Neural progenitor cell (in vitro differentiated cells): ENCODE measurements around the gene STAP1. TPM values are rescaled to one million over a fixed set of nuclear protein-coding genes. Genes with fewer than 3 reads are reported as not detected.

Experiments used
- DNase-seq: peaks from one replicate; pipeline ENCODE4 v3.0.0-alpha.2; 2016; ENCODE audit warnings: low spot score
- H2AFZ ChIP-seq: fragments of 200-600 bp; sonication (generic); replicated peaks from 2 replicates; pipeline ENCODE4 v1.6.1; 2016; ENCODE audit warnings: antibody characterized with exemption
- H3F3A ChIP-seq: fragments of 200-600 bp; sonication (generic); 2 replicates; pipeline ENCODE4 v1.6.1; 2016; ENCODE audit warnings: antibody characterized with exemption, low read depth
- H3K27ac ChIP-seq: fragments of 200-600 bp; sonication (generic); 2 replicates; pipeline ENCODE4 v1.5.1; 2016; ENCODE audit warnings: mild to moderate bottlenecking
- H3K27me3 ChIP-seq: fragments of 200-600 bp; sonication (generic); 2 replicates; pipeline ENCODE4 v1.6.1; 2016; ENCODE audit warnings: mild to moderate bottlenecking, moderate library complexity
- H3K36me3 ChIP-seq: fragments of 200-600 bp; sonication (generic); 2 replicates; pipeline ENCODE4 v1.5.1; 2016
- H3K4me1 ChIP-seq: fragments of 200-600 bp; sonication (generic); 2 replicates; pipeline ENCODE4 v1.6.1; 2016; ENCODE audit warnings: mixed run types
- H3K4me2 ChIP-seq: fragments of 200-600 bp; sonication (generic); 2 replicates; pipeline ENCODE4 v1.6.1; 2016
- H3K4me3 ChIP-seq: fragments of 200-600 bp; sonication (generic); 2 replicates; pipeline ENCODE4 v1.5.1; 2016
- H3K79me2 ChIP-seq: fragments of 200-600 bp; sonication (generic); 2 replicates; pipeline ENCODE4 v1.6.1; 2016; ENCODE audit warnings: low read depth
- H3K9ac ChIP-seq: fragments of 200-600 bp; sonication (generic); 2 replicates; pipeline ENCODE4 v1.6.1; 2016
- H3K9me3 ChIP-seq: fragments of 200-600 bp; sonication (generic); 2 replicates; pipeline ENCODE4 v1.5.1; 2016; ENCODE audit warnings: low read depth
- H4K20me1 ChIP-seq: fragments of 200-600 bp; sonication (generic); 2 replicates; pipeline ENCODE4 v1.6.1; 2016; ENCODE audit warnings: low read depth
- H3K27ac Mint-ChIP-seq: 3 replicates; pipeline ENCODE4 v1.8.0; 2021; ENCODE audit warnings: mixed read lengths
- H3K27me3 Mint-ChIP-seq: 2 replicates; pipeline ENCODE4 v1.8.0; 2022; ENCODE audit warnings: low read depth, mild to moderate bottlenecking, inconsistent platforms, moderate library complexity, mixed read lengths; ENCODE audit not compliant: insufficient read depth
- H3K36me3 Mint-ChIP-seq: 3 replicates; pipeline ENCODE4 v1.8.0; 2021; ENCODE audit warnings: mixed read lengths
- H3K4me1 Mint-ChIP-seq: 3 replicates; pipeline ENCODE4 v1.8.0; 2021; ENCODE audit warnings: mixed read lengths
- H3K4me3 Mint-ChIP-seq: 3 replicates; pipeline ENCODE4 v1.8.0; 2021; ENCODE audit warnings: mild to moderate bottlenecking, moderate library complexity, mixed read lengths
- H3K9me3 Mint-ChIP-seq: 3 replicates; pipeline ENCODE4 v1.8.0; 2020; ENCODE audit warnings: mixed read lengths
- EZH2 ChIP-seq: fragments of 200-600 bp; sonication (generic); IDR thresholded peaks from 2 replicates; pipeline ENCODE4 v1.6.1; 2017; ENCODE audit warnings: antibody characterized with exemption, mild to moderate bottlenecking, moderate library complexity
- EZH2phosphoT487 ChIP-seq: fragments of 200-600 bp; sonication (generic); IDR thresholded peaks from 2 replicates; pipeline ENCODE4 v1.6.1; 2017; ENCODE audit warnings: antibody characterized with exemption
- total RNA-seq: library from RNA; depleted of rRNA; stranded (reverse); fragments of >200 nt; gene quantifications from 2 replicates; pipeline ENCODE4 v1.2.3, GENCODE V29; 2015; ENCODE audit warnings: low replicate concordance
- TF ChIP-seq, protein P1 (sequence below): fragments of 200-600 bp; sonication (generic); IDR thresholded peaks from 2 replicates; pipeline ENCODE4 v1.5.1; 2017; ENCODE audit warnings: antibody characterized with exemption, mild to moderate bottlenecking

The STAP1 gene
- total RNA-seq, 1 donor from 2014 or later: not detected

DNA sequence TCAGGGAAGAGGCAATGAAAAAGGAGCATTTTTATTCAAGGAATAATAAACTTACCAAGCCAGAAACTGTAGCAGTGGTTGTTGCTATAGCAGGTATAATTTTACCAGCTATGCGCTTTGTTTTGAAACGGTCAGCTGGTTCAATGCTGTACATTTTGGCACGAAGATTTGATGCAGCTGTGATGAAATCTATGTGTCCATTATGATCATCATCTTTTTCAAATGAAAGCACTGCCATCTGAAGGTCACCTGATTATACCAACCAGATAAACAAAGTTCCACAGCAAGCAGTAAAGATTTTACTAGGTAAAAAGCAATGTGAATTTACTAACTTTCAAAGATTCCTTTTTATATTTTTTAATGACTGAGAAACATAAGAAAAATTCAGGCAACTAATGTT lies 66.4 kb downstream of the STAP1 start:
- TF ChIP-seq EZH2 (no peak), EZH2phosphoT487 (no peak)
- TF ChIP-seq, protein P1, sequence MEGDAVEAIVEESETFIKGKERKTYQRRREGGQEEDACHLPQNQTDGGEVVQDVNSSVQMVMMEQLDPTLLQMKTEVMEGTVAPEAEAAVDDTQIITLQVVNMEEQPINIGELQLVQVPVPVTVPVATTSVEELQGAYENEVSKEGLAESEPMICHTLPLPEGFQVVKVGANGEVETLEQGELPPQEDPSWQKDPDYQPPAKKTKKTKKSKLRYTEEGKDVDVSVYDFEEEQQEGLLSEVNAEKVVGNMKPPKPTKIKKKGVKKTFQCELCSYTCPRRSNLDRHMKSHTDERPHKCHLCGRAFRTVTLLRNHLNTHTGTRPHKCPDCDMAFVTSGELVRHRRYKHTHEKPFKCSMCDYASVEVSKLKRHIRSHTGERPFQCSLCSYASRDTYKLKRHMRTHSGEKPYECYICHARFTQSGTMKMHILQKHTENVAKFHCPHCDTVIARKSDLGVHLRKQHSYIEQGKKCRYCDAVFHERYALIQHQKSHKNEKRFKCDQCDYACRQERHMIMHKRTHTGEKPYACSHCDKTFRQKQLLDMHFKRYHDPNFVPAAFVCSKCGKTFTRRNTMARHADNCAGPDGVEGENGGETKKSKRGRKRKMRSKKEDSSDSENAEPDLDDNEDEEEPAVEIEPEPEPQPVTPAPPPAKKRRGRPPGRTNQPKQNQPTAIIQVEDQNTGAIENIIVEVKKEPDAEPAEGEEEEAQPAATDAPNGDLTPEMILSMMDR: no peak
- Histone ChIP-seq H3K4me2 (no peak overlapping the region), H3K4me3 (no peak overlapping the region), H3K36me3 (peaks cover 32% of the 10 kb centered on the region), H4K20me1 (peaks cover 3% of the 10 kb centered on the region), H3K79me2 (no peaks in the 10 kb centered on the region), H3K4me1 (no peaks in the 10 kb centered on the region), H3K27ac (no peak overlapping the region), H3K9ac (no peak overlapping the region), H3K27me3 (no peaks in the 10 kb centered on the region), H2AFZ (no peak overlapping the region), H3F3A (no peaks in the 10 kb centered on the region), H3K9me3 (no peaks in the 10 kb centered on the region)
- Mint-ChIP-seq H3K27ac (no peak overlapping the region), H3K4me1 (no peaks in the 10 kb centered on the region), H3K36me3 (peaks cover 28% of the 10 kb centered on the region), H3K4me3 (no peak overlapping the region), H3K9me3 (no peaks in the 10 kb centered on the region), H3K27me3 (no peaks in the 10 kb centered on the region)
- no peak for DNase-seq

DNA sequence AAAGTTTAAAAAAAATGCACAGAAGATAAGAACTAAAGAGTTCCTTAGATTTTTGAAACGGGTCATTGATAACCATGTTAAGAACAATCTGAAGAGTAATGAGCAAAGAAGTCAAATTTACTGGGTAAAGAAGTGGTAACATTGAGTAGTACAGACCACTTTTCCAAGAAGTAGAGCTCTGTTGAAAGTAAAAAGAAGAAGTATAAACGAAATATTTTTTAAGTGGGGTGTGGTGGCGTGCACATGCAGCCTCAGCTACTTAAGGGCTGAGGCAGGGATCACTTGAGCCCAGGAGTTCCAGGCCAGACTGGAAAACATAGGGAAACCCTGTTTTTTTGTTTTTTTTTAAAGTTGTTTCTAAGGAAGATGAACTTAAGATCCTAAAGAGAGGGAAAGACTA lies 74.0 kb downstream of the STAP1 start:
- no peak overlapping the region for H3K27ac Mint-ChIP-seq
- no peaks in the 10 kb centered on the region for H3K9me3 Mint-ChIP-seq
- Histone ChIP-seq H3K9me3 (no peaks in the 10 kb centered on the region), H4K20me1 (peaks cover 3% of the 10 kb centered on the region), H3F3A (no peaks in the 10 kb centered on the region), H3K36me3 (peaks cover 42% of the 10 kb centered on the region), H3K4me2 (no peak overlapping the region), H3K9ac (no peak overlapping the region), H3K4me3 (no peak overlapping the region), H3K79me2 (no peaks in the 10 kb centered on the region), H3K27ac (no peak overlapping the region), H2AFZ (no peak overlapping the region), H3K4me1 (no peaks in the 10 kb centered on the region), H3K27me3 (no peaks in the 10 kb centered on the region)
- DNase-seq: no peak
- TF ChIP-seq EZH2: no peak
- TF ChIP-seq, protein P1: no peak
- TF ChIP-seq EZH2phosphoT487: no peak
- no peaks in the 10 kb centered on the region for H3K27me3 Mint-ChIP-seq
- peaks cover 27% of the 10 kb centered on the region for H3K36me3 Mint-ChIP-seq
- no peaks in the 10 kb centered on the region for H3K4me1 Mint-ChIP-seq
- H3K4me3 Mint-ChIP-seq: no peak overlapping the region

GRCh38 chr4:67634741-67635140 lies 76.2 kb downstream of the STAP1 start:
- Histone ChIP-seq H3K9me3 (no peaks in the 10 kb centered on the region), H3K36me3 (peaks cover 36% of the 10 kb centered on the region), H3K4me3 (no peak overlapping the region), H3K9ac (no peak overlapping the region), H3K27ac (no peak overlapping the region), H3K79me2 (no peaks in the 10 kb centered on the region), H3F3A (no peaks in the 10 kb centered on the region), H3K4me2 (no peak overlapping the region), H3K4me1 (no peaks in the 10 kb centered on the region), H4K20me1 (no peaks in the 10 kb centered on the region), H2AFZ (no peak overlapping the region), H3K27me3 (no peaks in the 10 kb centered on the region)
- Mint-ChIP-seq H3K27me3 (no peaks in the 10 kb centered on the region), H3K4me3 (no peak overlapping the region), H3K27ac (no peak overlapping the region), H3K36me3 (peaks cover 33% of the 10 kb centered on the region), H3K9me3 (peaks cover 4% of the 10 kb centered on the region), H3K4me1 (no peaks in the 10 kb centered on the region)
- TF ChIP-seq EZH2: no peak
- TF ChIP-seq, protein P1: no peak
- TF ChIP-seq EZH2phosphoT487: no peak
- DNase-seq: no peak
